Fibroblast of pulmonary artery (primary cell): ENCODE results near the gene PLAAT2.

Experiments
- DNase-seq: peaks from one replicate; pipeline ENCODE4 v3.0.0-alpha.2; 2010; ENCODE audit warnings: low read depth
- H3K4me3 ChIP-seq: replicated peaks from 2 replicates; pipeline ENCODE4 v1.5.1; 2011; ENCODE audit warnings: low read depth, mild to moderate bottlenecking, control low read depth, low read length, moderate library complexity
- TF ChIP-seq, protein P1 (sequence below): IDR thresholded peaks from 2 replicates; pipeline ENCODE4 v1.5.1; 2011; ENCODE audit warnings: mild to moderate bottlenecking, control low read depth, low read length, inconsistent platforms; ENCODE audit errors: missing control alignments

The PLAAT2 gene

DNA sequence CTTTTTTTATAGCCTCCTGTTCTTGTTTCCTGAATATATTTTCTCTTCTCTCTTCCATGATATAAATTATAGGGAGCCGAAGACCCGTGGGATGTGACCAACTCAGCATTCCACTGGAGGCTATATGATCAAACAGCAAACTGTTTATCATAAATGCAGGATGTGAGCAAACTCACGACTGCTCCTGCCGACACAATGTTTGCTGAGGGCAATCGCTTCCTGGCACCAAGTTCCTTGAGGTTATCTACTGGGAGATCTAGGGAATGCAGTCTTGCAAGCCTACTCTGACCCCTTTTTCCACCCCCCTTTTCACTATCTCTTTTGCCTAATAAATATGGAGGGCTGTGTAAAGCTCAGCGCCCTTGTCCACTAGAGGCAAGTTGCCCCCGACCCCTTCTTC is 40.0 kb downstream of the PLAAT2 start:
- TF ChIP-seq, protein P1, sequence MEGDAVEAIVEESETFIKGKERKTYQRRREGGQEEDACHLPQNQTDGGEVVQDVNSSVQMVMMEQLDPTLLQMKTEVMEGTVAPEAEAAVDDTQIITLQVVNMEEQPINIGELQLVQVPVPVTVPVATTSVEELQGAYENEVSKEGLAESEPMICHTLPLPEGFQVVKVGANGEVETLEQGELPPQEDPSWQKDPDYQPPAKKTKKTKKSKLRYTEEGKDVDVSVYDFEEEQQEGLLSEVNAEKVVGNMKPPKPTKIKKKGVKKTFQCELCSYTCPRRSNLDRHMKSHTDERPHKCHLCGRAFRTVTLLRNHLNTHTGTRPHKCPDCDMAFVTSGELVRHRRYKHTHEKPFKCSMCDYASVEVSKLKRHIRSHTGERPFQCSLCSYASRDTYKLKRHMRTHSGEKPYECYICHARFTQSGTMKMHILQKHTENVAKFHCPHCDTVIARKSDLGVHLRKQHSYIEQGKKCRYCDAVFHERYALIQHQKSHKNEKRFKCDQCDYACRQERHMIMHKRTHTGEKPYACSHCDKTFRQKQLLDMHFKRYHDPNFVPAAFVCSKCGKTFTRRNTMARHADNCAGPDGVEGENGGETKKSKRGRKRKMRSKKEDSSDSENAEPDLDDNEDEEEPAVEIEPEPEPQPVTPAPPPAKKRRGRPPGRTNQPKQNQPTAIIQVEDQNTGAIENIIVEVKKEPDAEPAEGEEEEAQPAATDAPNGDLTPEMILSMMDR: no peak
- H3K4me3 ChIP-seq: no peak overlapping the region
- DNase-seq: no peak

DNA sequence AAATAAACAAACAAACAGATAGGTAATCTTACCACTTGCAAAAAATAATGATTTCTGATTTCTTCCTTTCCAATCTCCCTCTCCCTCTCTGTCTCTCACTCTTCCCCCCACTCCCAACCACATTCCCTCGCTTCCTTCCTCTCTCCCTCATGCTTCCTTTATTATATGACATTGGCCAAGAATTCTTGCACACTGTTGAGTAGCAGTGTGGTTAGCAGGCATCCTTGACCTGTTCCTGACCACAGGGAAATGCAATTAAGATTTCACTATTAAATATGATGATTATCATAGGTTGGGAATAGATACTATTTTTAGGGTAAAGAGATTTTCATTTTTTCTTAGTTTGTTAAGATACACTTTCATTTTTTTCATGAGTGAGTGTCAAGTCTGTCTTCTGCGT is 41.3 kb downstream of the PLAAT2 start:
- no peak overlapping the region for H3K4me3 ChIP-seq
- TF ChIP-seq, protein P1: no peak
- no peak for DNase-seq

DNA sequence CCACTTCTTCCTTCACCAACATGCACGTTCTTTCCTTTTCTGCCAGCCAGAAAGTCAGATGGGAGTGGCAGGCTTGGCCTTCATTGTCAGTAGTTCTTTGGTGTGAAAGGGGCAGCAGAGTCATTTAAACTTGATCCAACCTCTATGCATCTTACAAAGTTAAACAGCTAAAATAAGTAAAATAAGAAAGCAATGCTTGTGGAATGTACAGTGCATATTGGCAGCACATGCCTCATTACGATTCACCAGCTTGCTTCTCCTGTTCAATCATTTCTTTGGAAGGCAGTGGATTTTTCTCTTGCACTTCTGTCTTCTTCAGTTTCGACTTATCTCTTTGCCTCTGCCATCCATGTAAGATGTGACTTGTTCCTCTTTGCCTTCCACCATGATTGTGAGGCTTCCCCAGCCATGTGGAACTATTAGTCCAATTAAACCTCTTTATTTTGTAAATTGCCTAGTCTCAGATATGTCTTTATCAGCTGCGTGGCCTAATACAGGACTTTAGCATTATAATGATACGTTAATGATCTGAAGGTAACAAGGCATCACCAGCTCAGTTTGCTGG is 42.5 kb downstream of the PLAAT2 start:
- TF ChIP-seq, protein P1: no peak
- no peak overlapping the region for H3K4me3 ChIP-seq
- DNase-seq: no peak

DNA sequence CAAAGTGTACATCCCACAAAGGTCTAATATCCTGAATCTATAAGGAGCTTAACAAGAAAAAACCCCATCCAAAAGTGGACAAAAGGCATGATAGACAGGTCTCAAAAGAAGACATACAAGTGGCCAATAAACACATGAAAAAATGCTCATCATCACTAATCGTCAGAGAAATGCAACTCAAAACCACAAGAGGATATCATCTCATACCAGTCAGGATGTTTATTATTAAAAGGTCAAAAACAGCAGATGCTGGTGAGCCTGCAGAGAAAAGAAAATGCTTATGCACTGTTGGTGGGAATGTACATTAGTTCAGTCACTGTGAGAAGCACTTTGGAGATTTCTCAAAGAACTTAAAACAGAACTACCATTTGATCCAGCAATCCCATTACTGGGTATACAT is 44.6 kb downstream of the PLAAT2 start:
- DNase-seq: peak; percentile 32
- no peak overlapping the region for H3K4me3 ChIP-seq
- TF ChIP-seq, protein P1: no peak

DNA sequence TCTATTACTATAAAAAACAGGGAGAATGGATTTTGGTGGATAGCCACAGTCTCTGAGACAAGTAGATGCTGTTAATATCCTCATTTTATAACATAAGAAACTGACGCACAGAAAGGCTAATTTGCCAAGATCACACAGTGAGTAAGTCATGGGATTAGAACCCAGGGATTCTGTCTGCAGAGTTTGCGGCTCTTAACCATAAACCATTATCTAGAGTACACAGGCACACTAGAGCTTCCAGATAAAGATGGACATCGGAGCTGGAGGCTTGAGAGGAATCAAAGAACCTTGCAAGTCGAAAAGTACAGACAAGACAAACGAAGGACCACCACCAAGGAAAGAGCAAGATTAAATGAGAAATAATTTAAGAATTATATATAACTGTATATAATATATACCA is 46.0 kb downstream of the PLAAT2 start:
- TF ChIP-seq, protein P1: no peak
- no peak for DNase-seq
- no peak overlapping the region for H3K4me3 ChIP-seq

DNA sequence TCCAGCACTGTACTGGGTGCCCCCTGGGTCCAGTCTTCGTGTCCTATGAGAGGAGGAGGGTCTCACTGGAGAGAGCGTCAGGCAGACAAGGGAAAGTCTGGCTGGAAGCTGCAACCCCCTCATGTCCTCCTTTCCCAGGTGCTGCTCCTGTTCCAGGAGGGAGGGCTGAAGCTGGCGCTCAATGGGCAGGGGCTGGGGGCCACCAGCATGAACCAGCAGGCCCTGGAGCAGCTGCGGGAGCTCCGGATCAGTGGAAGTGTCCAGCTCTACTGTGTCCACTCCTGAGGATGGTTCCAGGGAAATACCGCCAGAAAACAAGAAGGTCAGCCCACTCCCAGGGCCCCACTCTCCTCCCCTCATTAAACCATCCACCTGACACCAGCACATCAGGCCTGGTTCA is 47.1 kb downstream of the PLAAT2 start:
- TF ChIP-seq, protein P1: no peak
- H3K4me3 ChIP-seq: no peak overlapping the region
- no peak for DNase-seq

DNA sequence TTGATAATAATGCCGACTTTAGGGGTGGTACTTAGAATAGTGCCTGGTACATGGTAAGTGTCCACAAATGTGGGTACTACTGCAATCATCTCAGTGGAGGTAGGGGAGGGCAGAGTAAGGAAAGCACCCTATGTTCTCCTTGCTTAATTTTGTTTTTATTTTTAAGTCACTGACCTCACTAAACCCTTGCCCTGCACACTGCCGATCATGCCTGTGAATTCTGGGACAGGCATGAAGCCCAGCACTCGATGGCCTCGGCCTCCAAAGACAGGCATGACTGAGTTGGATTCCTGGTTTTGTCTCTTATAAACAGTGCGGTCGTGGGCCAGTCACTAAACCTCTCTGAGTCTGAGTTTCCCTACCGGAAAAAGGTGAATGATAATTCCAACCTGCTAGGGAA is 50.4 kb downstream of the PLAAT2 start:
- no peak for DNase-seq
- TF ChIP-seq, protein P1: no peak
- H3K4me3 ChIP-seq: no peak overlapping the region
